Measurements from ENCODE around the gene VAV1. TPM values are rescaled to one million over a fixed set of nuclear protein-coding genes. Genes with fewer than 3 reads are reported as not detected.

VAV1 gene
- total RNA-seq, 1 experiment from 2014 or later, result not detected

- Histone ChIP-seq H3K4me1 (peaks cover under 1% of the 10 kb centered on the region; the same call in 1 of the 2 replicates), H3K27me3 (replicated peaks; ENCODE audit: control insufficient read depth, insufficient read depth, low read length) (no peaks in the 10 kb centered on the region), H3K36me3 (ENCODE audit: control insufficient read depth, insufficient read depth, low read length) (no peaks in the 10 kb centered on the region), H3K9me3 (no peaks in the 10 kb centered on the region), H3K4me3 (ENCODE audit: low read depth, low read length) (no peak overlapping the region)
- TF ChIP-seq CTCF (IDR thresholded peaks at IDR 0.05; ENCODE audit: insufficient read depth in 1 of 2, low read depth in 1 of 2, low read length in 1 of 2, severe bottlenecking in 1 of 2, unreplicated experiment in 1 of 2), result no peak
- intact Hi-C loops (cut with micrococcal nuclease; ENCODE audit: unreplicated experiment), result no loop called here
- peaks cover 16% of the 10 kb centered on the region for H3K9me3 Mint-ChIP-seq (ENCODE audit: unreplicated experiment)
- DNase-seq, result no peak
- ChIA-PET CTCF (interaction anchor here (0.5 to 0.6 kb wide), 2 partner anchors 112 to 785 kb away, joined by 3 read pairs; no protein-coding TSS in a partner anchor), POLR2A (interaction anchor here (0.5 kb wide), 1 partner anchor 9 kb away, joined by 3 read pairs; no protein-coding TSS in a partner anchor)
- no peaks in the 10 kb centered on the region for H3K27me3 Mint-ChIP-seq (ENCODE audit: insufficient read depth, unreplicated experiment)
- H3K36me3 Mint-ChIP-seq (ENCODE audit: insufficient read depth, unreplicated experiment), result peaks cover 14% of the 10 kb centered on the region
- no TSS peak for BruUV-seq (replicated peaks)
- no peaks in the 10 kb centered on the region for H3K4me1 Mint-ChIP-seq (ENCODE audit: low read depth, unreplicated experiment)
- no peak overlapping the region for H3K4me3 Mint-ChIP-seq (ENCODE audit: unreplicated experiment)
- H3K27ac Mint-ChIP-seq (ENCODE audit: unreplicated experiment), result no peak overlapping the region
Observed at GRCh38 chr19:6772866-6773322, 386 bp downstream of the VAV1 start.

- no peaks in the 10 kb centered on the region for H3K27me3 Mint-ChIP-seq (ENCODE audit: insufficient read depth, unreplicated experiment)
- no peak overlapping the region for H3K27ac Mint-ChIP-seq (ENCODE audit: unreplicated experiment)
Observed at GRCh38 chr19:6773323-6773931, 919 bp downstream of the VAV1 start.

More at GRCh38 chr19:6773323-6773931, 919 bp downstream of the VAV1 start:
- ChIA-PET POLR2A (no interaction called here), CTCF (interaction anchor here (0.6 kb wide), 1 partner anchor 113 kb away, joined by 3 read pairs; no protein-coding TSS in a partner anchor)
- no peak overlapping the region for H3K4me3 ChIP-seq (ENCODE audit: low read depth, low read length)
- no peaks in the 10 kb centered on the region for H3K9me3 ChIP-seq
- H3K4me3 Mint-ChIP-seq (ENCODE audit: unreplicated experiment), result no peak overlapping the region
- H3K36me3 Mint-ChIP-seq (ENCODE audit: insufficient read depth, unreplicated experiment), result peaks cover 13% of the 10 kb centered on the region
- no TSS peak for BruUV-seq (replicated peaks)
- H3K27me3 ChIP-seq (replicated peaks; ENCODE audit: control insufficient read depth, insufficient read depth, low read length), result no peaks in the 10 kb centered on the region
- no peaks in the 10 kb centered on the region for H3K4me1 ChIP-seq
- no peaks in the 10 kb centered on the region for H3K36me3 ChIP-seq (ENCODE audit: control insufficient read depth, insufficient read depth, low read length)
- H3K4me1 Mint-ChIP-seq (ENCODE audit: low read depth, unreplicated experiment), result no peaks in the 10 kb centered on the region
- no peak for TF ChIP-seq CTCF (IDR thresholded peaks at IDR 0.05; ENCODE audit: insufficient read depth in 1 of 2, low read depth in 1 of 2, low read length in 1 of 2, severe bottlenecking in 1 of 2, unreplicated experiment in 1 of 2)
- no peak for DNase-seq
- H3K9me3 Mint-ChIP-seq (ENCODE audit: unreplicated experiment), result peaks cover 16% of the 10 kb centered on the region
- intact Hi-C loops (cut with micrococcal nuclease; ENCODE audit: unreplicated experiment), result no loop called here

All from Caco-2 (cell line).